Breast epithelium (tissue), 3 donors: ENCODE data around the gene TBR1.

Experiments
- POLR2A ChIP-seq: fragments of 450-650 bp; IDR thresholded peaks from one replicate; pipeline ENCODE4 v1.6.1; 2016; ENCODE audit warnings: antibody characterized with exemption, mild to moderate bottlenecking, moderate library complexity
- POLR2AphosphoS5 ChIP-seq, 3 donors: sonication (generic); formaldehyde crosslinking; IDR thresholded peaks; one replicate each; pipeline ENCODE4 v1.6.1; 2017; ENCODE audit warnings: antibody characterized with exemption in 3 of 3
- TF ChIP-seq, protein P1 (sequence below), 3 donors: fragments of 450-650 bp; IDR thresholded peaks; one replicate each; pipeline ENCODE4 v1.5.1; 2016 to 2017; ENCODE audit warnings: antibody characterized with exemption in 3 of 3, mild to moderate bottlenecking in 3 of 3, moderate library complexity in 3 of 3

DNA sequence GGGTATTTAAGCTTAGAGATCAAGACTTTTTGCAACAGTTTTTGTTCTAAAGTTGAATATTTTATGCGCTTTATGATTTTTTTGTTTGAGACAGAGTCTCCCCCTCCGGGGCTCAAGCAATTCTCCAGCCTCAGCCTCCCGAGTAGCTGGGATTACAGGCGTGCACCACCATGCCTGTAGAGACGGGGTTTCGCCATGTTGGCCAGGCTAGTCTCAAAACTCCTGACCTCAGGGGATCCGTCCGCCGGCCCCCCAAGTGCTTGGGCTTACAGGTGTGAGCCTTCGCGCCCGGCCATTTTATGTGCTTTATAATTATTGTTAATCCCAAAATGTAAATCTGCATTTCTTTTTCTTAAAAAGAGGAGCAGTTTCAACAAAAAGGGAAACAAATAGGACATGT, 29.0 kb downstream of the TBR1 start:
- TF ChIP-seq, protein P1, sequence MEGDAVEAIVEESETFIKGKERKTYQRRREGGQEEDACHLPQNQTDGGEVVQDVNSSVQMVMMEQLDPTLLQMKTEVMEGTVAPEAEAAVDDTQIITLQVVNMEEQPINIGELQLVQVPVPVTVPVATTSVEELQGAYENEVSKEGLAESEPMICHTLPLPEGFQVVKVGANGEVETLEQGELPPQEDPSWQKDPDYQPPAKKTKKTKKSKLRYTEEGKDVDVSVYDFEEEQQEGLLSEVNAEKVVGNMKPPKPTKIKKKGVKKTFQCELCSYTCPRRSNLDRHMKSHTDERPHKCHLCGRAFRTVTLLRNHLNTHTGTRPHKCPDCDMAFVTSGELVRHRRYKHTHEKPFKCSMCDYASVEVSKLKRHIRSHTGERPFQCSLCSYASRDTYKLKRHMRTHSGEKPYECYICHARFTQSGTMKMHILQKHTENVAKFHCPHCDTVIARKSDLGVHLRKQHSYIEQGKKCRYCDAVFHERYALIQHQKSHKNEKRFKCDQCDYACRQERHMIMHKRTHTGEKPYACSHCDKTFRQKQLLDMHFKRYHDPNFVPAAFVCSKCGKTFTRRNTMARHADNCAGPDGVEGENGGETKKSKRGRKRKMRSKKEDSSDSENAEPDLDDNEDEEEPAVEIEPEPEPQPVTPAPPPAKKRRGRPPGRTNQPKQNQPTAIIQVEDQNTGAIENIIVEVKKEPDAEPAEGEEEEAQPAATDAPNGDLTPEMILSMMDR (IDR thresholded peaks at IDR 0.05) = no peak
- no peak for TF ChIP-seq POLR2A
- TF ChIP-seq POLR2AphosphoS5 (IDR thresholded peaks at IDR 0.05) = no peak
